D341Med (cell line): Measurements from ENCODE around the gene TTYH1.

ENCODE experiments used
- DNase-seq: peaks from one replicate; pipeline ENCODE4 v3.0.0; 2012; ENCODE audit warnings: low spot score

Gene TTYH1

GRCh38 chr19:54424660-54425381 is 9.6 kb downstream of the TTYH1 start:
- DNase-seq = peak; percentile 14

- no peak for DNase-seq
Measured at GRCh38 chr19:54425382-54425723, 10.1 kb downstream of the TTYH1 start.

- DNase-seq = no peak
Measured at GRCh38 chr19:54426291-54426931, 11.1 kb downstream of the TTYH1 start.

DNA sequence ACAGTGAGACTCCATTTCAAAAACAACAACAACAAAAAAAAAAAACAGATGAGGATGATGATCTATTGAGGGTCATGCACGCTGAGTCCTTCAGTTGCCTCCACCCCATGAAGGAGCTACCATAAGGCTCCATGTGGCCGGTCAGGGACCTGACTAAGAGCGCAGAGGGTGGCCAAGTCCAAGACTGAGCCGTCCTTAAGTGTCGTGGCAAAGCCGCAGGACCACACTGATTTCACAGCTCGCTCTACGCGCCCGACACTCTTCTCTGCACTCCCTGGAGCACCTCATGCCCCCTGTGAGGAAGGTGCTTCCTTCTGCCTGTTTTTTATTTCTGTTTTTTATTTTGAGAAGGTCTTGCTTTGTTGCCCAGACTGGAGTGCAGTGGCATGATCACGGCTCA is 12.3 kb downstream of the TTYH1 start:
- DNase-seq = peak; percentile 14

- no peak for DNase-seq
Measured at GRCh38 chr19:54428323-54429175, 13.3 kb downstream of the TTYH1 start.

GRCh38 chr19:54429176-54429495 is 13.9 kb downstream of the TTYH1 start:
- peak; percentile 33 for DNase-seq

DNA sequence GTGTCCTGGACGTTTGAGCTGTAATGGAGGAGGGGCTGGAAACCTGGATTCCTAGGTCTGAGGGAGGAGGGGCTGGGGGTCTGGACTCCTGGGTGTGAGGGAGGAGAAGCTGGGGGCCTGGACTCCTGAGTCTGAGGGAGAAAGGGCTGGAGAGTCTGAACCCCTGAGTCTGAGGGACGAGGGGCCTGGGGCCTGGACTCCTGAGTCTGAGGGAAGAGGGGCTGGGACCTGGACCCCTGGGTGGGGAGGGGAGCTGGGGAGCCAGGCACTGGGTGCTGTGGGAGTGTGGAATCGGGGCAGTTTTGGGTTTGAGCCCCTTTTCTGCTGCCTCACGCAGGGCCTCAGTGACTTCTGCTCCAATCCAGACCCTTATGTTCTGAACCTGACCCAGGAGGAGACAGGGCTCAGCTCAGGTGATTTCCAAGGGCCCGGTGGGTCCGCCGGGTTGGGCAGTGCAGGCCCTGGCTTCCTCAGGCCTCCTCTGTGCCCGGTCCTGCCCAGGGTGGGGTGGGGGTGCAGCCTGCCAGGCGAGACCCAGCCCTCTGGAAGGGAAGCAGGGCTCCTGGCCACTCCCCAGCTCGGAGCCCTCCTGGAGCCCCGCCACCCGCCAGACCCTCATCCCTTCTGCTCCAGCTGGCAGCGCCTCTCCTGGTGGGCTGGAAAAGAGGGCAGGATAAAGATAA is 14.4 kb downstream of the TTYH1 start:
- no peak for DNase-seq

DNA sequence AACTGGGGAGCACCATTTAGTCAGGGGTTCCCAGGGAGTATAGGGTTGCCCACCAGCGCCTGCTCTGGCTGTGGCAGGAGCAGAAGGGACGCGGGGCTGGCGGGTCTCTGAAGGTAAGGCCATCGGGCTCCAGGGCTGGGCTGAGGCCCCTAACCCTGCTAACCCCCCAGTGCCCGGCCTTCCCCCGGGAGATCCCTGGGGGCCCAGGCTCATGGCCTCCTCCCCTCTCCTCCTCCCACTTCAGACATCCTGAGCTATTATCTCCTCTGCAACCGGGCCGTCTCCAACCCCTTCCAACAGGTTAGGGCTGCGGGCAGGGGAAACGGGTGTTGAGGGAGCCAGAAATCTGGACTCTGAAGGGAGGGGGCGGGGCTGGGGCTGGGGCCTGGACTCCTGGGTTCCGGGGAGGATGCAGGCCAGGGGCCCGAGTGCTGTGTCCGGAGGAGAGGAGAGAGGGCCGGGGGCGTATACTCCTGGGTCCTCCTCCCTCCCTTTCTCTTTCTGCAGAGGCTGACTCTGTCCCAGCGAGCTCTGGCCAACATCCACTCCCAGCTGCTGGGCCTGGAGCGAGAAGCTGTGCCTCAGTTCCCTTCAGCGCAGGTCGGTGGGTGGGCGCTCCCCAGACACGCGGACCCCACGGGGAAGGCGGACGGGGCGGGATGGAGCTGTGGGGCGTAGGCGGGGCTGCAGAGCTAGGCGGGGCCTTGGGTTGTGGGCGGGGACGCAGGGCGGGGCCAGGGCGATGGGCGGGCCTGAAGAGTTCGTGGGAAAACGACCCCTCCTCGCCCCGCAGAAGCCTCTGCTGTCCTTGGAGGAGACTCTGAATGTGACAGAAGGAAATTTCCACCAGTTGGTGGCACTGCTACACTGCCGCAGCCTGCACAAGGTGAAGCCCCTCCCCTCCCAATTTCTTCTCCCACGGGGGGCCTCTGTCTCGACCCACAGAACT is 15.3 kb downstream of the TTYH1 start:
- DNase-seq = peak; percentile 86

DNA sequence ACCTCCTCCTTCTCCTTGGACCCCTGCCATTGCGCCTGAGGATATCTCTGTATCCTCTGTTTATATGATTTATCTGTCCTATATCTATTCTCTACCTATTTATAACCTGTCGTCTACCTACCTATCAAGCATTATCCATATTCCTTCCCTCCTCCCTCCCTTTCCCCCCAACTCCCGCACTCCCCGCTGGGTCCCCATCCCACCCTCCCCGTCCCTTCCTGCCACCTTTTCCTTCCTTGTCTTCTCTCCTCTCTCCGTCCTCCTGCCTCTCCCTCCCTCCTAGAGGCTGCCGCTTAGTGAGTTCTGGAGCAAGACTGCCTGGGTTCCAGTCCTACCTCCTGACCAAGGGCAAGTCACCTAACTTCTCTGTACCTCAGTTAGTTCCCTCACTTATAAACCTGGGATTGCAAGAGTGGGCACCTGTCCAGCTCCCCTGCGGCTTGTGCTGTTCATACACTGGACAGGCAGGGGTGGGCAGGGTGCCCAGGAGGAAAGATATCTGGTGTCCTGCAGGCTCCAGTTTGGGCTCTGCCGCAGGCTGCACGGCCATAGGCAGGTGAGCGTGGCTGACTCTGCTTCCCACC is 16.1 kb downstream of the TTYH1 start:
- DNase-seq = no peak

- DNase-seq = no peak
Measured at GRCh38 chr19:54432144-54432738, 17.0 kb downstream of the TTYH1 start.

DNA sequence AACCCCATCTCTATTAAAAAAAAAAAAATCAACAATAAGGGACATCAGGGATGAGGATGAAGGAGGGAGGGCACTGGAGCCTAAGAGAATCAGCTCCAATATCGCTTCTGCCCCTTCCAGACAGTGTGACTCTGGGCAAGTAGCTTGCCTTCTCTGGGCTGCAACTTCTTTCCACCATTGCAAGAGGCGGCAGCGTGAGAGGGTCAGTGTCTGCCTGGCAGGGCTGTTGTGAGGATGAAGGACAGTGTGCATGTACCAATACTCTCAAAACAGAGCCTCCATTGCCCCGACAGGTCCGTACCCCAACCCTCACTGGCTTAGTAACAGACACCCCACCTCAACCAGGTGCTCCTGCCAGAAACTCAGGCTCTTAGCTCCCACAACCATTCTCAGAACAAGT is 18.4 kb downstream of the TTYH1 start:
- no peak for DNase-seq

- DNase-seq = no peak
Measured at GRCh38 chr19:54434112-54434872, 19.0 kb downstream of the TTYH1 start.

- no peak for DNase-seq
Measured at GRCh38 chr19:54434873-54435214, 19.6 kb downstream of the TTYH1 start.

DNA sequence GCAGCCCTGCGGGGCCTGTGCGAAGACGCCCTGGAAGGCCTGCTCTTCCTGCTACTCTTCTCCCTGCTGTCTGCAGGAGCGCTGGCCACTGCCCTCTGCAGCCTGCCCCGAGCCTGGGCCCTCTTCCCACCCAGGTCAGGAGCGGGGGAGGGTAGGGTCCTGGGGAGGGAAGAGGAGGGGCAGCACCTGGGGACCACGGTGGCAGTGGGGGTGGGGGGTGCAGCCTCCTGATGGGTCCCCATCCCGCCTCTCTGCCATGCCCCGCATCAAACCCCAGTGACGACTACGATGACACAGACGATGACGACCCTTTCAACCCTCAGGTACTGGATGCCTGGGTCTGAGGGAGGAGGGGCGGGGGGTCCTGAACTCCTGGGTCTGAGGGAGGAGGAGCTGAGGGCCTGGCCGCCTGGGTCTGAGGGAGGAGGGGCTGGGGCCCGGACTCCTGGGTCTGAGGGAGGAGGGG is 20.3 kb downstream of the TTYH1 start:
- DNase-seq = no peak

DNA sequence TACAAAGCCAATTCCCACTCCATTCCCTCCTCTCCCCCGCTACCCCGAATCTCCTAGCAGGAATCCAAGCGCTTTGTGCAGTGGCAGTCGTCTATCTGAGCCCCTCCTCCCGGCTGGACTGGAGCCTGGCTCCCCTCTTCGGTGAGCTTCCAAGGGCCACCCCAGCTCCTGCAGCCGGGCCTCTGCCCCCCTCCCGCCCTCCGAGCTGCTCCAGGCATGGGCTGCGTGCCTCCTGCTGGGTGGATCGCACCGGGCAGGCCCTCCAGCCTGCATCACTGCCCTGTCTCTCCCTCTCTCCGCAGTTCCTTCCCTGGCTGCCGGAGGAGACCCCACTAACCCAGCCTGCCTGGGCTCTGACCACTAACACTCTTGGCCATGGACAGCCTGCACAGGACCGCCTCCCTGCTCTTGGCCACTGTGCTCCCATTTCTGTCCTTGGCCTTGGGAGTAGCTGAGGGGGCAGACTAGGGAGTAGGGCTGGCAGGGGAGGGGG is 20.8 kb downstream of the TTYH1 start:
- no peak for DNase-seq

GRCh38 chr19:54436628-54437252 is 21.5 kb downstream of the TTYH1 start:
- DNase-seq = no peak

GRCh38 chr19:54439174-54439851 is 24.0 kb downstream of the TTYH1 start:
- DNase-seq = peak; percentile 84

DNA sequence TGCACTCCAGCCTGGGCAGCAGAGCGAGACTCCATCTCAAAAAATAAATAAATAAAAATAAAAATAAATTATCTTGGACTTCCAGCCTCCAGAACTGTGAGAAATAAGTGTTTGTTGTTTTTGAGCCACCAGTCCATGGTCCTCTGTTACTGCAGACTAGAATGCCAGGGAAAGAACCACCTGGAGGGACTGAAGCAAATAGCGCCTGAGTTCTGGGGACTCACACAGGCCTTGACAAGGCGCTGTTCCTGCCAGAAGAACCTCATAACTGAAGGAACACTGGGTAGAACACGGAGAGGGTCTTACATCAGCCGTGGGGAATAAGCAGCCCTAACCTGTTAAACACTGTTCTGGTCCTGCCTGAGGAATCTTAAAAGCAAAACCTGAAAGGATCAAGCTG is 25.4 kb downstream of the TTYH1 start:
- DNase-seq = no peak

GRCh38 chr19:54444737-54445136 is 29.5 kb downstream of the TTYH1 start:
- no peak for DNase-seq
